Smooth muscle cell (in vitro differentiated cells): Measurements from ENCODE around the gene SPDYC. TPM values are rescaled to one million over a fixed set of nuclear protein-coding genes. Genes with fewer than 3 reads are reported as not detected.

Source experiments
- DNase-seq: peaks from one replicate; lab custom pipeline; 2025; ENCODE audit not compliant: unreplicated experiment; lab: John Stamatoyannopoulos, UW
- H2AFZ ChIP-seq: fragments of 200-600 bp; sonication (generic); 2 replicates; pipeline ENCODE4 v1.6.0; 2016; ENCODE audit warnings: antibody characterized with exemption, low read depth, mild to moderate bottlenecking
- H3F3A ChIP-seq: fragments of 200-600 bp; sonication (generic); 2 replicates; pipeline ENCODE4 v1.6.0; 2017; ENCODE audit warnings: antibody characterized with exemption, low read depth
- H3K27ac ChIP-seq: fragments of 200-600 bp; sonication (generic); 2 replicates; pipeline ENCODE4 v1.5.1; 2016; ENCODE audit warnings: low read depth, mild to moderate bottlenecking
- H3K27me3 ChIP-seq: fragments of 200-600 bp; sonication (generic); 2 replicates; pipeline ENCODE4 v1.6.1; 2016; ENCODE audit warnings: low read depth, mild to moderate bottlenecking
- H3K36me3 ChIP-seq: fragments of 200-600 bp; sonication (generic); 2 replicates; pipeline ENCODE4 v1.5.1; 2016; ENCODE audit warnings: low read depth
- H3K4me1 ChIP-seq: fragments of 200-600 bp; sonication (generic); 2 replicates; pipeline ENCODE4 v1.5.1; 2016; ENCODE audit warnings: low read depth
- H3K4me2 ChIP-seq: fragments of 200-600 bp; sonication (generic); 2 replicates; pipeline ENCODE4 v1.6.0; 2016; ENCODE audit warnings: mild to moderate bottlenecking
- H3K4me3 ChIP-seq: fragments of 200-600 bp; sonication (generic); 2 replicates; pipeline ENCODE4 v1.5.1; 2016; ENCODE audit warnings: mild to moderate bottlenecking
- H3K79me2 ChIP-seq: fragments of 200-600 bp; sonication (generic); 2 replicates; pipeline ENCODE4 v1.6.0; 2016; ENCODE audit warnings: low read depth, mild to moderate bottlenecking
- H3K9ac ChIP-seq: fragments of 200-600 bp; sonication (generic); 2 replicates; pipeline ENCODE4 v1.6.0; 2016; ENCODE audit warnings: low read depth
- H3K9me3 ChIP-seq: fragments of 200-600 bp; sonication (generic); replicated peaks from 2 replicates; pipeline ENCODE4 v1.5.1; 2016; ENCODE audit warnings: low read depth
- H4K20me1 ChIP-seq: fragments of 200-600 bp; sonication (generic); 2 replicates; pipeline ENCODE4 v1.6.0; 2016; ENCODE audit warnings: low read depth
- WGBS: methylation state at CpG from one replicate; pipeline ENCODE4 v1.1.7; 2016; ENCODE audit warnings: low lambda C conversion rate; 5-methylcytosine and 5-hydroxymethylcytosine counted together
- polyA plus RNA-seq: library from polyadenylated mRNA; unstranded; fragments of >200 nt; fragmentation: Nextera tagmentation; extraction: Ambion mirVana; gene quantifications from 2 replicates; pipeline ENCODE4 v1.2.1, GENCODE V29; 2016
- total RNA-seq: library from RNA; depleted of rRNA; stranded (reverse); fragments of >200 nt; gene quantifications from 2 replicates; pipeline ENCODE4 v1.2.3, GENCODE V29; 2014
- TF ChIP-seq, protein P1 (sequence below): fragments of 200-600 bp; sonication (generic); IDR thresholded peaks from 2 replicates; pipeline ENCODE4 v1.5.1; 2017; ENCODE audit warnings: borderline replicate concordance, mild to moderate bottlenecking, antibody characterized with exemption; ENCODE audit not compliant: insufficient read depth, poor library complexity, severe bottlenecking

SPDYC gene
- total and polyA plus RNA-seq, 2 experiments from 2014 or later: not detected

DNA sequence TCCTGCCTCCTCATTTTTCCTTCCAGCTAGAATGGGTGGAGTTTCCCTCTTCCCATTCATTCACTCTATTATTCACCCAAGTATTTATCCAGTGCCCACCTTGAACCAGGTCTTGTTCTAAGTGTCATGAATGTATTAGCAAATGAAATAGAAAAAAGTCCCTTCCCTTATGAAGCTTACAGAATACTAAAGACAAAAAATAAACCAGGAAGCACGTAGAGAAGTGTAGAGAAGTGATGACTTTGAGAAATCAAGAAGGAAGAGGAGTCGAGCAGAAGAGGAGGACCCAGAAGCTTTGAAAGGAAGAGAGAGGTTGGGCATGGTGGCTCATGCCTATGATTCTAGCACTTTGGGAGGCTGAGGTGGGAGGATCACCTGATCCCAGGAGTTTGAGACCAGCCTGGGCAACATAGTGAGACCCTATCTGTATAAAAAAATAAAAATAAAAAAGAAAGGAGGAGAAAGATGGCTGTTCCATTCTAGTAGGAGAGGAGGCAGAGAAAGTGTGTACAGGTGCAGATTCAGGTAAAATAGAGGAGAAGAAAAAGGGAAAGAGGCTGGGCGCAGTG, 18.6 kb upstream of the SPDYC start:
- Histone ChIP-seq H3F3A (no peaks in the 10 kb centered on the region), H3K4me3 (no peak overlapping the region), H3K9me3 (no peaks in the 10 kb centered on the region), H3K27me3 (peaks cover 5% of the 10 kb centered on the region), H3K27ac (no peak overlapping the region), H3K4me1 (no peaks in the 10 kb centered on the region), H3K4me2 (no peak overlapping the region), H2AFZ (no peak overlapping the region), H3K9ac (no peak overlapping the region), H3K79me2 (no peaks in the 10 kb centered on the region), H3K36me3 (no peaks in the 10 kb centered on the region), H4K20me1 (no peaks in the 10 kb centered on the region)
- WGBS: 92% methylated on average over 3 of the region's 3 CpGs
- TF ChIP-seq, protein P1, sequence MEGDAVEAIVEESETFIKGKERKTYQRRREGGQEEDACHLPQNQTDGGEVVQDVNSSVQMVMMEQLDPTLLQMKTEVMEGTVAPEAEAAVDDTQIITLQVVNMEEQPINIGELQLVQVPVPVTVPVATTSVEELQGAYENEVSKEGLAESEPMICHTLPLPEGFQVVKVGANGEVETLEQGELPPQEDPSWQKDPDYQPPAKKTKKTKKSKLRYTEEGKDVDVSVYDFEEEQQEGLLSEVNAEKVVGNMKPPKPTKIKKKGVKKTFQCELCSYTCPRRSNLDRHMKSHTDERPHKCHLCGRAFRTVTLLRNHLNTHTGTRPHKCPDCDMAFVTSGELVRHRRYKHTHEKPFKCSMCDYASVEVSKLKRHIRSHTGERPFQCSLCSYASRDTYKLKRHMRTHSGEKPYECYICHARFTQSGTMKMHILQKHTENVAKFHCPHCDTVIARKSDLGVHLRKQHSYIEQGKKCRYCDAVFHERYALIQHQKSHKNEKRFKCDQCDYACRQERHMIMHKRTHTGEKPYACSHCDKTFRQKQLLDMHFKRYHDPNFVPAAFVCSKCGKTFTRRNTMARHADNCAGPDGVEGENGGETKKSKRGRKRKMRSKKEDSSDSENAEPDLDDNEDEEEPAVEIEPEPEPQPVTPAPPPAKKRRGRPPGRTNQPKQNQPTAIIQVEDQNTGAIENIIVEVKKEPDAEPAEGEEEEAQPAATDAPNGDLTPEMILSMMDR: no peak
- no peak for DNase-seq

DNA sequence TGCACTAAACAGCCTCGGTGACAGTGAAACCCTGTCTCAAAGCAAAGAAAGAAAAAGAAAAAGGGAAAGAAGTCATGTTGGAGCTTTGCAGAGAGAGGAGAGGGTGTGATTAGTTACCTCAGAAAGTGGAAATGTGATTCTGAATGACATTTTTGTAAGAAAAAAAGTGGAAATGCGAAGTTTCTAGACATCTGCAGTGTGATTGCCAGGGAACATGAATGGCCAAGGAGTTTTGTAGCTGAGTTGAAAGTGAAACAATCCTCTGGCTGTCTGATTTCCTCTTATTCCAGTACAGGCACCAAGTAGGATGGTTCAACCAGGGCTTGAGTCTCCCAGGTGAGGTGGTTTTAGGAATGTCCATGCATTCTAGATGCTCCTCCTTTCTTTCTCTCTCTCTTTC, 17.9 kb upstream of the SPDYC start:
- Histone ChIP-seq H3K4me1 (no peaks in the 10 kb centered on the region), H3K4me2 (no peak overlapping the region), H3K27me3 (peaks cover 5% of the 10 kb centered on the region), H3K27ac (no peak overlapping the region), H4K20me1 (no peaks in the 10 kb centered on the region), H2AFZ (no peak overlapping the region), H3K9ac (no peak overlapping the region), H3K4me3 (no peak overlapping the region), H3K36me3 (no peaks in the 10 kb centered on the region), H3F3A (no peaks in the 10 kb centered on the region), H3K79me2 (no peaks in the 10 kb centered on the region), H3K9me3 (no peaks in the 10 kb centered on the region)
- 86% methylated on average over 2 of the region's 2 CpGs for WGBS
- no peak for DNase-seq
- TF ChIP-seq, protein P1: no peak

DNA sequence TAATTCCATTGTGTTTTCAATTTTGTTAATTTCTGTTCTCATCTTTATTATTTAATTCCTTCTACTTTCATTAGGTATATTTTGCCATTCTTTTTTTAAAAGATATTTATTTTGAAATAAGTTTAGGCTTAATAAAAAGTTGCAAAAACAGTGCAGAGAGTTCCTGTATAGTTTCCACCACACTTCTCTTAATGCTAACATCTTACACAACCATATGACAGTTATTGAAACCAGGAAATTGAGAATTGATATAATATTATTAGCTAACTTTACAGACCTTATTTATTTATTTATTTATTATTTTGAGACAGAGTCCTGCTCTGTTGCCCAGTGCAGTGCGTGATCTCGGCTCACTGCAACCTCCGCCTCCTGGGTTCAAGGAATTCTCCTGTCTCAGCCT, 13.8 kb upstream of the SPDYC start:
- no peaks in the 10 kb centered on the region for H3K9me3 ChIP-seq

More for the DNA sequence above, 13.8 kb upstream of the SPDYC start:
- Histone ChIP-seq H2AFZ (no peak overlapping the region), H3K4me2 (no peak overlapping the region), H3K4me3 (no peak overlapping the region), H3K9ac (no peak overlapping the region), H3K27ac (no peak overlapping the region), H3K27me3 (peaks cover 5% of the 10 kb centered on the region), H3K36me3 (no peaks in the 10 kb centered on the region), H3K4me1 (no peaks in the 10 kb centered on the region), H3F3A (no peaks in the 10 kb centered on the region), H3K79me2 (no peaks in the 10 kb centered on the region), H4K20me1 (no peaks in the 10 kb centered on the region)
- DNase-seq: no peak
- WGBS: 98% methylated on average over 3 of the region's 3 CpGs
- TF ChIP-seq, protein P1: no peak
